ENCODE results near the gene FBXO27.

- TF ChIP-seq CTCF (IDR thresholded peaks at IDR 0.05): no peak
- no peak for TF ChIP-seq POLR2AphosphoS5 (IDR thresholded peaks at IDR 0.05)
Measured at GRCh38 chr19:39059302-39059701, 27.0 kb upstream of the FBXO27 start.
